ENCODE data around the gene CMPK1. TPM values are rescaled to one million over a fixed set of nuclear protein-coding genes. Genes with fewer than 3 reads are reported as not detected.

The CMPK1 gene
- total RNA-seq, 4 donors from 2014 or later: 69.9 to 105 (median 99.2) TPM

DNA sequence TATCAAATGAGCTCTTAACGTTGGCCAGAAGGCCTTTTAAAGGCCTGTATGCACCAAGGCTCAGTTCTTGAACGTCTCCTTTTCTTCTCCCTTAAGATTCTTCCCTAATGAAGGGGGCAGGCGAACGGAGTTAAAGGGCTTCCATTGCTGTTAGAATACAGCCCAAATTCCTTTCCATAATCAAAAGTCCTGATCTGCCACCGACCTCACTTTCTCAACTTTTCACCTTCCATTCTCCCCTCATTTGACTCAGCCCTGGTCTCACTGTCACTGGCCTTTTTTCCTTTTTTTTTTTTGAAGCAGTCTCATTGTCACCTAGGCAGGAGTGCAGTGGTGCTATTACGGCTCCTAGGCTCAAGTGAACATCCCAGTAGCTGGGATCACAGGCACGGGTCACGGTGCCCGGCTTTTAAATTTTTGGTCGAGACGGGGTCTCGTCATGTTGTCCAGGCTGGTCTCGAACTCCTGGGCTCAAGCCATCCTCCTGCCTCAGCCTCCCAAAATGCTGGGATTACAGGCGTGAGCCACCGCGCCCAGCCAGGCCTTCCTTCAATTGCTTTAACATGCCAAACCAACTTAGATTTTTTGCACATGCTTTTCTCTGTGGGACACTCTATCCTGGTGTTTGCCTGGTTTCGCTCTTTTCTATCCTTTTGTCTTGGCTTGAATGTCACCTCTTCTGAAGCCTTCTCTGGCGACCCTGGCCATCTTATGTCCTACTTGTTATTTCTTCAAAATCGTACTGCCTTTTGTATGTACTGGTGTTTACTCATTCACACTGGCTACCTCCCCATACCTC, 612 bp upstream of the CMPK1 start:
- H3K4me1 ChIP-seq: peaks cover 0 to 48% (median 21%) of the 10 kb centered on the region in 4 donors
- no peaks in the 10 kb centered on the region for H3K36me3 ChIP-seq
- H3K4me3 ChIP-seq: peak overlapping the region; percentile 69 to 97 (median 92)
- WGBS, 2 donors: 50 to 54% methylated on average over 19 of the region's 19 CpGs
- no peaks in the 10 kb centered on the region for H3K27me3 ChIP-seq
- TF ChIP-seq, protein P1, sequence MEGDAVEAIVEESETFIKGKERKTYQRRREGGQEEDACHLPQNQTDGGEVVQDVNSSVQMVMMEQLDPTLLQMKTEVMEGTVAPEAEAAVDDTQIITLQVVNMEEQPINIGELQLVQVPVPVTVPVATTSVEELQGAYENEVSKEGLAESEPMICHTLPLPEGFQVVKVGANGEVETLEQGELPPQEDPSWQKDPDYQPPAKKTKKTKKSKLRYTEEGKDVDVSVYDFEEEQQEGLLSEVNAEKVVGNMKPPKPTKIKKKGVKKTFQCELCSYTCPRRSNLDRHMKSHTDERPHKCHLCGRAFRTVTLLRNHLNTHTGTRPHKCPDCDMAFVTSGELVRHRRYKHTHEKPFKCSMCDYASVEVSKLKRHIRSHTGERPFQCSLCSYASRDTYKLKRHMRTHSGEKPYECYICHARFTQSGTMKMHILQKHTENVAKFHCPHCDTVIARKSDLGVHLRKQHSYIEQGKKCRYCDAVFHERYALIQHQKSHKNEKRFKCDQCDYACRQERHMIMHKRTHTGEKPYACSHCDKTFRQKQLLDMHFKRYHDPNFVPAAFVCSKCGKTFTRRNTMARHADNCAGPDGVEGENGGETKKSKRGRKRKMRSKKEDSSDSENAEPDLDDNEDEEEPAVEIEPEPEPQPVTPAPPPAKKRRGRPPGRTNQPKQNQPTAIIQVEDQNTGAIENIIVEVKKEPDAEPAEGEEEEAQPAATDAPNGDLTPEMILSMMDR (IDR thresholded peaks at IDR 0.05): no peak
- TF ChIP-seq POLR2A (IDR thresholded peaks at IDR 0.05) (no peak), EP300 (IDR thresholded peaks at IDR 0.05) (no peak)
- DNase-seq (ENCODE audit: low spot score in 2 of 2): no peak
- H3K9me3 ChIP-seq: no peaks in the 10 kb centered on the region
- H3K27ac ChIP-seq: peak overlapping the region; percentile 94 to 99 (median 98)

DNA sequence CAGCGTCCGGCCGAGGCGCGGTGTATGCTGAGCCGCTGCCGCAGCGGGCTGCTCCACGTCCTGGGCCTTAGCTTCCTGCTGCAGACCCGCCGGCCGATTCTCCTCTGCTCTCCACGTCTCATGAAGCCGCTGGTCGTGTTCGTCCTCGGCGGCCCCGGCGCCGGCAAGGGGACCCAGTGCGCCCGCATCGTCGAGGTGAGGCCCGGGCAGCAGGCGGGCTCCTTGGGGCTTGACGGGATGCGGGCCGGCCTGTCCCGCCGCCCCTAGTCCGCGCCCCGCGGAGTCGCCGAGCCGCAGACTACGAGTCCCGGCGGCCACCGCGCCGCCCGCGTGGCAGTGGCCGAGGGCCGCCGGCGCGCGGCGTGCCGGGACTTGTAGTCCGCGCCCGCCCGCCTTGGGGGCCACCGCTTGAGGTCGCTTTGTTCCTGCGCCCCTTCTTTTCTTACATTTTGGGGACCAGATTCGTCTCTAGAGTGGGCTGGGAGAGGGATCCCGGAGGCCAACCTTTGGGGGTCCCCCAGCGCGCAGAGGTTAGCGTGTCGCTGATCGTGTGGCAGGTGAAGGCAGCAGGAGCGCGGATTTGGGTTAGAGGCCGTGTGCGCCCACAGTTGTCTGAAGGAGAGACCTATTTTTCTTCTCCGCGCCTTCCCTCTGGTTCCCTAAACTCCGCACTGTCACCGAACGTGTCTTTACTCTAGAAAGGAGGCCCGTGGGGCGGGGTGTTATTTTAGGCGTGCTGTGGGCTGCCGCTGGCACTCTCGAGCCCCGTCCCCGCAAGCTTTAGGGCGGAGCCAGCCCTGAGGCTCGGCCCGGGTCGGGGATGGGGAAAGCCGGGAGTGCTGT, 553 bp downstream of the CMPK1 start:
- peak in 1 of 2 donors; percentile 62 for TF ChIP-seq POLR2A (IDR thresholded peaks at IDR 0.05)
- TF ChIP-seq EP300 (IDR thresholded peaks at IDR 0.05): peak in 1 of 2 donors; percentile 55
- TF ChIP-seq, protein P1 (IDR thresholded peaks at IDR 0.05): peak in 2 of 5 experiments; percentile 46 to 57
- H3K9me3 ChIP-seq: no peaks in the 10 kb centered on the region
- peak overlapping the region; percentile 69 to 97 (median 92) for H3K4me3 ChIP-seq
- H3K4me1 ChIP-seq: peaks cover 0 to 60% (median 21%) of the 10 kb centered on the region in 4 donors
- no peaks in the 10 kb centered on the region for H3K36me3 ChIP-seq
- no peaks in the 10 kb centered on the region for H3K27me3 ChIP-seq
- 0% methylated on average over 29 to 68 of the region's 90 CpGs for WGBS, 2 donors
- DNase-seq (ENCODE audit: low spot score in 2 of 2): peak; percentile 59 to 63
- H3K27ac ChIP-seq: peak overlapping the region; percentile 94 to 99 (median 98)

DNA sequence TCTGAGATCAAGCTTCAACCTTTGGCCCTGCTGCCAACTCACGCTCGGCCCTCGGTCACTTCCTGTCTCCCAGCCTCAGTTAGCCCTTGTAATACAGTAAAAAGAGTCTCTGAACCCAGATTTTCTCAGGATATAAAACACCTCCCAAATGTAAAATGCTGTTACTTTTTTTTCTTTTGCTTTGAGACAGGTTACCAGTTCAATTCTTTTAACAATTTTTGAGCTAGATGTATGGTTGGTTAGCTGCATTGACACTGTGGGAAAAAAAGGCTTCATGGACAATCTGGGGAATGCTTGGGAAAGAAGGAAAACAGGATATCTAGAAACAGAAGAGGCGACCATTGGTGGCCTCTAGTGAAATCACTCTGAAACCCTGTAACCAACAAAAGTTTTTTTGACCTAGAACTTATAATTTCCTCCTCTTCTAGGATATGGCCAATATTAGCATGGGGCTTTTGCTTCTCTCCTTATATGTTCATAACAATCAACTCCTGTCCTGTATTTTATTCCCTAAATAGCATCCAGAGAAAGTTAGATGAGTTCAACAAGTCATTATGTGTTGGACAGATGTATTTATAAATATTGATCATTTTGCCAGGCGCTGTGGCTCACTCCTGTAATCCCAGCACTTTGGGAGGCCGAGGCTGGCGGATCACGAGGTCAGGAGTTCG, 1.3 kb downstream of the CMPK1 start:
- H3K27ac ChIP-seq: peak overlapping the region; percentile 94 to 99 (median 98)
- no peaks in the 10 kb centered on the region for H3K27me3 ChIP-seq
- no peaks in the 10 kb centered on the region for H3K9me3 ChIP-seq
- H3K36me3 ChIP-seq: no peaks in the 10 kb centered on the region
- peaks cover 0 to 66% (median 21%) of the 10 kb centered on the region in 4 donors for H3K4me1 ChIP-seq
- peak overlapping the region; percentile 69 to 97 (median 92) for H3K4me3 ChIP-seq
- no peak for TF ChIP-seq EP300 (IDR thresholded peaks at IDR 0.05)
- TF ChIP-seq, protein P1 (IDR thresholded peaks at IDR 0.05): no peak
- WGBS, 2 donors: 42 to 46% methylated on average over 9 of the region's 9 CpGs
- no peak for DNase-seq (ENCODE audit: low spot score in 2 of 2)

DNA sequence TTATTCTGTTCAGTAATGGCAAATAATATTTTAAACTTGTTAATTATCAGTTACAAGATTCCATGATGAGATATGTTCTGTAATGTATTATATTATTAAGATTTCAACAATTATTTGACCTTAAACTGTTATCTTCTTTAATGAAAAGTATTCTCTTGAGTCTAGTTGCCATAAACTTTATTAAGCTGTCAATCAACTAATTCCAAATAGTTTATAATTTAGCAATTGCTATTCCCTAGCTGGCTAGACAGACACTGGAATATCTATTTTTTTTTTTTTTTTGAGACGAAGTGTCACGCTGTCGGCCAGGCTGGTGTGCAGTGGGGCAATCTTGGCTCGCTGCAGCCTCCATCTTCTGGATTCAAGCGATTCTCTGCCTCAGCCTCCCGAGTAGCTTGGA, 3.8 kb downstream of the CMPK1 start:
- H3K4me1 ChIP-seq: peaks cover 0 to 73% (median 21%) of the 10 kb centered on the region in 4 donors

More for the DNA sequence above, 3.8 kb downstream of the CMPK1 start:
- peak overlapping the region in 1 of 4 donors; percentile 66 for H3K27ac ChIP-seq
- H3K9me3 ChIP-seq: no peaks in the 10 kb centered on the region
- 80 to 96% methylated on average over 6 of the region's 6 CpGs for WGBS, 2 donors
- DNase-seq (ENCODE audit: low spot score in 2 of 2): no peak
- H3K27me3 ChIP-seq: no peaks in the 10 kb centered on the region
- no peaks in the 10 kb centered on the region for H3K36me3 ChIP-seq
- TF ChIP-seq, protein P1 (IDR thresholded peaks at IDR 0.05): no peak
- TF ChIP-seq EP300 (IDR thresholded peaks at IDR 0.05) (no peak), POLR2A (IDR thresholded peaks at IDR 0.05) (no peak)
- no peak overlapping the region for H3K4me3 ChIP-seq
